HCT116 (cell line): Measurements from ENCODE around the gene GPR108. TPM values are rescaled to one million over a fixed set of nuclear protein-coding genes. Genes with fewer than 3 reads are reported as not detected.
"Not testable (repeated sequence)": the region's sequence is repeated elsewhere in the genome, so short reads cannot be mapped to it uniquely, and the experiment has no call there.

Experiments
- ATAC-seq: fragments of 200-7000 bp; cut with Tn5 transposase; 2 replicates; pipeline ENCODE4 v1.9.1; 2020; ENCODE audit warnings: mild to moderate bottlenecking, moderate library complexity
- BruUV-seq: library from RNA; stranded (reverse); fragments of 400-500 nt; replicated peaks from 2 replicates; lab custom pipeline; 2021; lab: Mats Ljungman, UMichigan
- CTCF ChIA-PET: fragments of 300-600 bp; sonication (Branson Sonifier 250); formaldehyde crosslinking; loops from one replicate; lab custom pipeline; 2021; ENCODE audit warnings: antibody characterized with exemption; lab: Charles Lee
- POLR2A ChIA-PET: fragments of 300-600, 350-600 bp; sonication (Branson Sonifier 250); formaldehyde crosslinking; loops from one replicate; lab custom pipeline; 2021; ENCODE audit warnings: antibody characterized with exemption; lab: Charles Lee
- RAD21 ChIA-PET, 2 experiments: fragments of 300-600 bp; sonication (Branson Sonifier 250); formaldehyde crosslinking; loops; one replicate each; lab custom pipeline; 2023; ENCODE audit warnings: low total read pairs in 2 of 2; ENCODE audit not compliant: uncharacterized antibody in 2 of 2, unreplicated experiment in 2 of 2, low non-redundant PET in 1 of 2; lab: Charles Lee
- DNase-seq: peaks from one replicate; pipeline ENCODE4 v3.0.0-alpha.2; 2010; ENCODE audit warnings: low read depth, low spot score
- H2AFZ ChIP-seq: fragments of 200-600 bp; shearing (Covaris generic), sonication (generic); 2 replicates; pipeline ENCODE4 v1.6.1; 2017; ENCODE audit warnings: low read depth, mixed run types, mixed read lengths, antibody characterized with exemption, low read length; ENCODE audit not compliant: poor library complexity, severe bottlenecking
- H3K27ac ChIP-seq: 2 replicates; pipeline ENCODE4 v1.5.1; 2012; ENCODE audit warnings: low read depth, low read length
- H3K27me3 ChIP-seq: fragments of 200-600 bp; sonication (generic); 2 replicates; pipeline ENCODE4 v1.6.1; 2016; ENCODE audit warnings: mixed run types, low read length, mixed read lengths; ENCODE audit not compliant: insufficient read depth
- H3K36me3 ChIP-seq, 2 experiments: fragments of 200-500 bp in 1 of 2; fragments of 200-600 bp in 1 of 2; sonication (Bioruptor generic) in 1 of 2; sonication (generic) in 1 of 2; 2 replicates each; pipeline versions ENCODE4 v1.5.1 to v1.6.1; 2014 to 2016; ENCODE audit warnings: low read length in 2 of 2, inconsistent platforms in 1 of 2, mixed read lengths in 1 of 2, mixed run types in 1 of 2; ENCODE audit not compliant: insufficient read depth in 2 of 2, control insufficient read depth in 1 of 2
- H3K4me1 ChIP-seq, 2 experiments: fragments of 200-600 bp in 1 of 2; sonication (generic) in 1 of 2; 2 replicates each; pipeline versions ENCODE4 v1.5.1 to v1.6.1; 2012 to 2017; ENCODE audit warnings: low read length in 2 of 2, inconsistent platforms in 1 of 2, mild to moderate bottlenecking in 1 of 2, mixed read lengths in 1 of 2, mixed run types in 1 of 2, moderate library complexity in 1 of 2; ENCODE audit not compliant: insufficient read depth in 2 of 2, control insufficient read depth in 1 of 2
- H3K4me2 ChIP-seq: fragments of 200-600 bp; sonication (generic); 2 replicates; pipeline ENCODE4 v1.6.1; 2017; ENCODE audit warnings: mixed run types, low read length, mixed read lengths
- H3K4me3 ChIP-seq, 2 experiments: fragments of 200-600 bp in 1 of 2; sonication (generic) in 1 of 2; replicated peaks in 1 of 2; 2 replicates each; pipeline ENCODE4 v1.5.1; 2011 to 2016; ENCODE audit warnings: low read length in 2 of 2, control low read depth in 1 of 2, low read depth in 1 of 2, mild to moderate bottlenecking in 1 of 2, mixed read lengths in 1 of 2, mixed run types in 1 of 2
- H3K79me2 ChIP-seq: fragments of 200-600 bp; sonication (generic); 2 replicates; pipeline ENCODE4 v1.6.1; 2017; ENCODE audit warnings: mild to moderate bottlenecking, mixed run types, low read length, moderate library complexity, mixed read lengths; ENCODE audit not compliant: insufficient read depth
- H3K9ac ChIP-seq: fragments of 200-600 bp; sonication (generic); 2 replicates; pipeline ENCODE4 v1.6.1; 2016; ENCODE audit warnings: low read length, mixed read lengths
- H3K9me2 ChIP-seq: fragments of 200-600 bp; sonication (generic), shearing (Covaris generic); 2 replicates; pipeline ENCODE4 v1.6.1; 2017; ENCODE audit warnings: mixed run types, mild to moderate bottlenecking, moderate library complexity; ENCODE audit not compliant: insufficient read depth
- H3K9me3 ChIP-seq, 2 experiments: fragments of 200-500 bp in 1 of 2; fragments of 200-600 bp in 1 of 2; sonication (Bioruptor generic) in 1 of 2; sonication (generic) in 1 of 2; 2 replicates each; pipeline ENCODE4 v1.6.1; 2014 to 2017; ENCODE audit warnings: low read length in 2 of 2, mixed read lengths in 2 of 2, inconsistent platforms in 1 of 2, low read depth in 1 of 2, mild to moderate bottlenecking in 1 of 2, mixed run types in 1 of 2, moderate library complexity in 1 of 2; ENCODE audit not compliant: control insufficient read depth in 1 of 2, insufficient read depth in 1 of 2
- H4K20me1 ChIP-seq: fragments of 200-600 bp; sonication (generic), shearing (Covaris generic); 2 replicates; pipeline ENCODE4 v1.6.1; 2017; ENCODE audit warnings: mixed run types, mild to moderate bottlenecking, moderate library complexity; ENCODE audit not compliant: insufficient read depth
- ATF3 ChIP-seq: IDR thresholded peaks from 2 replicates; pipeline ENCODE4 v1.6.1; 2012
- CEBPB ChIP-seq: IDR thresholded peaks from 2 replicates; pipeline ENCODE4 v1.6.1; 2012; ENCODE audit warnings: low read depth
- FOSL1 ChIP-seq: IDR thresholded peaks from 2 replicates; pipeline ENCODE4 v1.6.1; 2012; ENCODE audit warnings: low read depth
- JUND ChIP-seq: IDR thresholded peaks from 2 replicates; pipeline ENCODE4 v1.6.1; 2012
- RAD21 ChIP-seq: IDR thresholded peaks from 2 replicates; pipeline ENCODE4 v1.6.1; 2012; ENCODE audit warnings: low read depth, mild to moderate bottlenecking
- SIN3A ChIP-seq: IDR thresholded peaks from 2 replicates; pipeline ENCODE4 v1.6.1; 2012; ENCODE audit warnings: low read depth
- SRF ChIP-seq: IDR thresholded peaks from 2 replicates; pipeline ENCODE4 v1.6.1; 2012; ENCODE audit warnings: low read depth
- TCF7L2 ChIP-seq: IDR thresholded peaks from 2 replicates; pipeline ENCODE4 v1.7.0; 2011; ENCODE audit warnings: borderline replicate concordance, inconsistent platforms; ENCODE audit not compliant: insufficient read depth, insufficient read length; ENCODE audit errors: extremely low read depth
- ZBTB33 ChIP-seq: IDR thresholded peaks from 2 replicates; pipeline ENCODE4 v1.6.1; 2011; ENCODE audit warnings: mild to moderate bottlenecking, low read length, moderate library complexity; ENCODE audit not compliant: insufficient replicate concordance; ENCODE audit errors: extremely low read depth
- ZFX ChIP-seq: fragments of 450-650 bp; IDR thresholded peaks from 2 replicates; pipeline ENCODE4 v1.6.1; 2017
- intact Hi-C: fragments of 100-400 bp; cut with micrococcal nuclease; formaldehyde crosslinking; loops from 2 replicates; pipeline ENCODE4 v1.10.0; 2022
- total RNA-seq: library from RNA; stranded (reverse); gene quantifications from one replicate; pipeline ENCODE4 v1.2.1, GENCODE V29; 2021; ENCODE audit not compliant: unreplicated experiment

GPR108 gene
- total RNA-seq, 1 experiment from 2014 or later = 75.0 TPM

GRCh38 chr19:6750062-6750461 is 12.7 kb upstream of the GPR108 start (continued):
- TF ChIP-seq ZBTB33 (no peak), CEBPB (no peak), TCF7L2 (no peak), SRF (no peak), FOSL1 (no peak), ATF3 (no peak), RAD21 (no peak), SIN3A (no peak), JUND (no peak), ZFX (no peak)

GRCh38 chr19:6748543-6748942 is 11.2 kb upstream of the GPR108 start:
- intact Hi-C loops, H3K9me3 ChIP-seq, POLR2A ChIA-PET, ATAC-seq, H3K27me3 ChIP-seq, H3K9ac ChIP-seq, H4K20me1 ChIP-seq, DNase-seq, BruUV-seq, H3K9me2 ChIP-seq, H3K27ac ChIP-seq, RAD21 ChIA-PET, H2AFZ ChIP-seq, H3K4me3 ChIP-seq, H3K4me2 ChIP-seq: not testable (repeated sequence)
- peaks cover 34 to 52% of the 10 kb centered on the region in 2 experiments for H3K36me3 ChIP-seq
- CTCF ChIA-PET = interaction anchor here (1.1 kb wide), 1 partner anchor 10 kb away, joined by 3 read pairs; no protein-coding TSS in a partner anchor
- peaks cover 36 to 41% of the 10 kb centered on the region in 2 experiments for H3K4me1 ChIP-seq
- H3K79me2 ChIP-seq = peaks cover 38% of the 10 kb centered on the region
